ENCODE data around the gene EML2.
"Not testable (repeated sequence)": the region's sequence is repeated elsewhere in the genome, so short reads cannot be mapped to it uniquely, and the experiment has no call there.

Gene EML2

GRCh38 chr19:45645631-45646344 lies 6.6 kb upstream of the EML2 start:
- peak; percentile 71 for DNase-seq

DNA sequence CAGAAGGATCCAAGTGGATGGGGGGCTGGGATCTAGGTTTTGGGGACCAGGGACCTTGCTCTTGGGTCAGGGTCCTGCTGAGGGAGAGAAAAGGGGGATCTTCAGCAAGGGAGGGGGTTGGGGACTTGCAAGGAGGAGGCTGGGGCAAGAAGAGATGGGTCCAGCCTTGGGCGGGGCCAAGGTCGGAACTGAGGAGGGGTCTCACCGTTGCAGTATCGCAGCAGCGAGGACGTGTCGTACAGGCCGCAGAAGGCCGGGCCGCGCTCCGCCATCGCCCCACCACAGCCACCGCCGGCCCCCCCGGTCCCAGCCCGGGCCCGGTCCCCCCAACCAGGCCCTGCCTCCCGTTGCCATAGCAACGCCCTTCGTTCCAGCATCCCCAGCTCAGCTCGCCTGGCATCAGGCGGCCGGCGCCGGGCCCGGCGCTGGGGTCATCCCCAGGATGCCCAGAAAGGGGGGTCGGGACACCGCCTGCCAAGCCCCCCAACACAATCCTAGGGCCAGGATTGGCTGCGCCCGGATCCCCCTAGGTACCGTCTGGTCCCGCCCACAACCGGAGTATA lies 6.0 kb upstream of the EML2 start:
- no peak for DNase-seq

DNA sequence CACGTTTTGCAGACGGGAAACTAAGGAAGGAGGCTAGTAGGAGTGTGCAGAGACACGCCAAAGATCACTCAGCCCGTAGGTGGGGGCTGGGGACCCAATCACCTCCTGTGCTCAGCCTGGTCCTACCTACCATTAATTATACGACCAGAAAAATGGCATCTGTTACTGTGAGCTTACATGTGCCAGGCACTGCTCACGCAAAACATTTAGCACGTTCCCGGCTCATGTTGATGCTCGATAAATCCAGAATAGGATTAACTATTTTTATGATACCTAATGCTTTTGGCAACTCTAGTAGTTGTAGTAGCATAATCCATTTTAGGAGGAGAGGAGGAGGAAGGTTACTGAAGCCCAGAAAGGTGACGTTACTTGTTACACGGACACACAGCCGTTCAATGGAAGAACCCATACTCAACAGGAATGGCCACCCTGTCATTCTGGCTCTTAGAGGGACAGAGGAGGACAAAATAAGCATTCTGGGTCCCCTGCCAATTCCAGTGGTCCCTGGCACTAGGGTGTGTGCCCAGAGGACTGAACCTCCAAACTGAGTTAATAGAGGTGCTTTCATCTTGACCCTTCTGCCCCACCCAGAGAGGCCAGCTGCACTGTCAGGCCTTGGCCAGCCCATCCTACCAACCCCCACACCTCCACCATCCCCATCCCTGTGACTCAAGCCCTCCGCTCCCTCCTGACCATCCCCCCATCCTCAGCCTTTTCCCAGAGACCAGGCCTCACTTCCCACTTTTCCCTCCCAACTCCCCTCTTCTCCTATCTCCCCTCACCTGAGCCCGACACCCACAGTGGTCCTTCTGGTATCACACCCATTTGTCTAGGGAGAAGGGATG lies 5.0 kb upstream of the EML2 start:
- DNase-seq: peak in 1 of 2 donors; percentile 4

GRCh38 chr19:45643024-45643926 lies 4.1 kb upstream of the EML2 start:
- peak; percentile 88 to 95 for DNase-seq

DNA sequence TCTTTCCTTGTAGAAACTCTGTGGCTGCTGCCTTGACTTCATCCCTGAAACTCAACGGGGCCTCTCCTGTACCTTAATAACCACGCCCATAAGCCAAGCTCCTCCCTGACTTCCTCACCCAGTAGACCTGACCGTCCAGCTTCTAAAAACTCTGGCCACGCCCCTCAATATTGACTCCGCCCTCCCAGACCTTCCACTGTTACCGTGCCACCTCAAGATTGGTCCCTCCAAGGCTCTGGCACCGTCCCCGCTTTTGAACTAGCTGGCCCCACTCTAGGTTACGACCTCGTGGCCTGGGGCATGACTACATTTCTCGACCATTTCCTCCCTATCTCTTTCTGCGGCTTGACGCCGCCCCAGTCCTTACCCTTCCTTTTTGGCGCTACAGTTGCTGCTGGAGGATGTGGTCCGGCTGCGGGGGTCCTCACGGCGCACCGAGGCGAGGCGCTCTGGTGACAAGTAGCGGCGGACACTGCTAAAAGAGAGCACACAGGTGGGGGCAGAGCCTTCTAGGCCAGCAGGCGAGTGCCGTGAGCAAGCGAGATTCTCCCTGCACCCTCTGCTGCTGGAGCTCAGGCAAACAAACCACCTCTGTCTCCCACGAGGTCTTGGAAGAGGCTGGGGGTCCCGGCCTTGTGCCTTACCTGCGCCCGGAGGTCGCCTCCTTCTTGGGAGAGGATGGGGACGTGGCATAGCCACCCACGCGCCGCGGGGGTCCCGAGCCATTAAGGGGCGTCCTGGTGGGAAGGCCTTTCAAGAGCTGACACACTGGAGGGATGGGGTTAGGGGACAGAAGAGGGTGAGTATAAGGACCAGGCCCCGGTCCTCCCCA lies 2.3 kb upstream of the EML2 start:
- DNase-seq: peak; percentile 53 to 58

DNA sequence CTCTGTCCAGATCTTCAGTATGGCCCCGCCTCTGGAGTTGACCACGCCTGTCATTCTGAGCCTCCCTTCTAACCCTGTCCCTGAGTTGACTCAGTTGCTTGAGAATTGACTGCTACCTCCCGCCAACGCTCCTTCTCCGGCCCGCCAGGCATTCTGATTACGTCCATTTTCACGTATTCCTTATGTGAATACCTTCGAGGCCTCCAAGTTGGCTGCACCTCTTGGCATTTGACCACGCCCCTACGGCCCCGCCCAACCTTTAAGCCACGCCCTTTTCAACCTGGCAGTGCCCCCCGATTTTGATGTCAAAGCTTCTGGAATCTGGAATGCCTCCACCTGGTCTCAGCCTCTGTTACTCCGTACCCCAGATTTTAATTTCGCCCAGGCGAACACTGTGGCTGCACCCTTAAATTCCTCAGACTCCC lies 1.7 kb upstream of the EML2 start:
- DNase-seq: no peak

DNA sequence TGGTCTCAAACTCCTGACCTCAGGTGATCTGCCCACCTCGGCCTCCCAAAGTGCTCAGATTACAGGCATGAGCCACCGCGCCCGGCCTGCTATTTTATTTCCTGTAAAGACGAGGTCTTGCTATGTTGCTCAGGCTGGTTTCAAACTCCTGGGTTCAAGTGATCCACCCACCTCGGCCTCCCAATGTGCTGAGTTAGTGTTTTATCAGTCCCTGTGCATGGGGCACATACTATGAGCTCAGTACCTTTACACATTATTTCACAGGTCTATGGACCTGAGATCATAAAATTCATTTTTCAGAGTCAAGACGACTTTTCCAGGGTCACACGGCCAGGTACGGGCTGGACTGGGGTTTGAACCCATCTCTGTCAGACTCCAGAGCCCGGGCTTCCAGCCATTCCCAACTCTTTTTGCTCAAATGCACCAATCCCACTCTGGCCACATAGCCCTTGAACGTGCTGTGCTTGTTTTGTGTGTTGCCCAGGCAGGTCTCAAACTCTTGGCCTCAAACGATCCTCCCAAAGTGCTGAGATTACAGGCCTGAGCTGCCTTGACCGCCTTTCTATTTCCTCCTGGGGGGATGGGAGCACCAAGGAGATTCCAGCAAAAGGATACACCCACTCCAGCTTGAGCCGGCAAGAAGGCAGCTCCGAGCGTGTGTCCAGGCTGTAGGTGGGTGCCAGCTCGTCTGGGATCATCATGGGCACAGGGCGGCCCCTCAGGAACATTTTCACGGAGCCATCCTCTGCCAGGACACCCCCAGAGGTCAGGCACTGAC lies 1.1 kb downstream of the EML2 start:
- no peak for DNase-seq

- DNase-seq: no peak
These were observed 2.3 kb downstream of the EML2 start for GRCh38 chr19:45636902-45637301.

DNA sequence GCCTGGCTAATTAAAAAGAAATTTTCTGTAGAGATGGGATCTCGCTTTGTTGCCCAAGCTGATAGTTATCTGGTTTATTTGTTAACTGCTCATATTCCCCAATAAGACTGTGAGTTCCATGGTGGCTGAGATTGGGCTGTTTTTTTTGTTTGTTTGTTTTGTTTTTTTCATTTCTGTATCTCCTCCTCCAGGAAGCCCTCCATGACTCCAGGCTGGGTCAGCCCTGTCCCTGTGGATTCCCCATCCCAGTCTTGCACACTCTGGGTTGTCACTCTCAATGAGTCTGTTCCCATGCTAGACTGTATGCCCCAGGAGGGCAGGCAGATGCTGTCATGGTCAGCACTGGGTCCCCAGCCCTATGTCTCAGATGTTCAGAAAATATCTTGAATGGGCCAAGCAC lies 2.9 kb downstream of the EML2 start:
- DNase-seq: no peak

GRCh38 chr19:45632468-45633196 lies 6.6 kb downstream of the EML2 start:
- peak; percentile 33 to 51 for DNase-seq

DNA sequence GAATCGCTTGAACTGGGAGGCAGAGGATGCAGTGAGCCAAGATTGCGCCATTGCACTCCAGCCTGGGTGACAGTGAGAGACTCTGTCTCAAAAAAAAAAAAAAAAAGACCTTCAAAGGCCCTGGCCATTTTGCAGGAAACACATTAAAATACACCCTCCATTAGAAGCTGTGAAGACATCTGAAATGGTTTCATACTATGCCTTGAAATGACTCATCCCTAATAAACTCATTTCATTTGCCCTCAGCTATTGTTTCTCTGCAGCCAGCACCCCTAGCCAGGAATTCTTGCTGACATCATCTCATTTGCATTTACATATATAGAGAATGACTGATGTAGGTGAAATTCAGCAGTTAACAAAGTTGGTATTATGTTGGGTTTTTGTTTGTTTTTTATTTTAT lies 8.7 kb downstream of the EML2 start:
- no peak for DNase-seq

GRCh38 chr19:45629704-45630103 lies 9.5 kb downstream of the EML2 start:
- DNase-seq: no peak

DNA sequence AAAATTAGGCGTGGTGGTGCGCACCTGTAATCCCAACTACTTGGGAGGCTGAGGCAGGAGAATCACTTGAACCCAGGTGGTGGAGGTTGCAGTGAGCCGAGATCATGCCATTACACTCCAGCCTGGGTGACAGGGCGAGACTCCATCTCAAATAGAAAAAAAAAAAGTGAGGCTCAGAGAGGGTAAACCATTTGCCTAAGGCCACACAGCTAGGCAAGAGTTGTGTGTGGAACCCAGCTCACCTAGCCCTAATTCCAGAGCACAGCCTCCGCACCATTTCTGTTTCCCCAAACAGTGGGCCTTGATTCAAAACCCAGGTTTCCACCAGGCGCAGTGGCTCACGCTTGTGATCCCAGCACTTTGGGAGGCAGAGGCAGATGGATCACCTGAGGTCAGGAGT lies 11.0 kb downstream of the EML2 start:
- not testable (repeated sequence) for DNase-seq

DNA sequence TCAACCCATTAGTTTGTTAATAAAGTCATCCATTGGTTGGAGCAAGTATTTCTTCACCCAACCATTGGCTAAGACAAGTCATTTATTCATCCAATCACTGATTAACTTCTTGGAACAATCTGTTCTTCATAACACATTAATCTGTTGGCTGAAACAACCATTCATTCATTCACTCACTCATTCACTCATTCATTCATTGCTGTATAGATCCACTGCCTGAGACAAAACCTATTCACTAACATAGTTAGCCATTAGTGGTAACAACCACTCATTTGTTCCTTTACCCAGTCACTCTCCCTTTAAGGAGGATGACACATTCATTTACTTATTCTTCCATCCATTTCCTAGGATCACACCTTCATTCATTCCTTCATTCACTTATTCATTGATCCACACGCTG lies 15.2 kb downstream of the EML2 start:
- no peak for DNase-seq

DNA sequence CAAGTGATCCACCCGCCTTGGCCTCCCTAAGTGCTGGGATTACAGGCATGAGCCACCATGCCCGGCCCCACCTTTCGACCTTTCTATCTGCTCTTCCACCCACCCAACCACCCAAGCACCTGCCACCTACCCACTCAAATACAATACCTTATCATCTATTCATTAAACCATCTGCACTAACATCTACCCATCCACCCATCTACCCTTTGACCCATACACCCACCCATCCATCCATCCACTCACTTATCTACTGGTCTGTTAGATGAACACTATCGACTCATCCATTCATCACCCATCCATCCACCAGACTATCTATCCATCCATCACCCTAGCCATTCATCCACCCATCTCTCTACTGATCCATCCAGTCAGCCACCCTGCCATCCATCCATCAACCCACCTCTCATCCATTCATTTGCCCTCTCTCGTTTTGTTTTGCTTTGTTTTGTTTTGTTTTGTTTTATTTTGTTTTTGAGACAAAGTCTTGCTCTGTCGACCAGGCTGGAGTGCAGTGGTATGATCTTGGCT lies 17.2 kb downstream of the EML2 start:
- no peak for DNase-seq

- no peak for DNase-seq
These were observed 17.8 kb downstream of the EML2 start for GRCh38 chr19:45621389-45621788.

DNA sequence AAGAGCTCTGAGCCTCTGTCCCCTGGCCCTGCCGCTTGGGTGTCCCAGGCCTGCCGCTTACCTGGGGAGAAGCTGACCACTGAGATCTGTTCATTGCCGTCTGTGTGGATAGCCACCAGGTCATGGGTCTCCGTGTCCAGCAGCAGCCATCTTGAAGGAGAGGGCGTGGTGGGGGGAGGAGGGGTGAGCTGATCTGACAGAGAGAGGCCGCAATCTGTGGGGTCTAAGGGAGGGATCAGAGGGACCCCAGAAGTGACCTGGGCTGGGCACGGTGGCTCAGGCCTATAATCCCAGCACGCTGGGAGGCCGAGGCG lies 22.5 kb downstream of the EML2 start:
- no peak for DNase-seq

GRCh38 chr19:45615795-45616703 lies 23.1 kb downstream of the EML2 start:
- DNase-seq: peak; percentile 65 to 70

- DNase-seq: not testable (repeated sequence)
These were observed 24.1 kb downstream of the EML2 start for GRCh38 chr19:45615056-45615455.

All from activated CD4-positive, alpha-beta T cell treated with anti-CD3 and anti-CD28 coated beads for 4 hours (primary cell).